GM13976 (cell line): ENCODE results near the gene POLR1C.
"Not testable (repeated sequence)": the region's sequence is repeated elsewhere in the genome, so short reads cannot be mapped to it uniquely, and the experiment has no call there.

ENCODE experiments used
- DNase-seq: peaks from one replicate; pipeline ENCODE4 v3.0.0; 2012; ENCODE audit warnings: low spot score
- CTCF ChIP-seq: IDR thresholded peaks from 2 replicates; pipeline ENCODE4 v1.5.1; 2012; ENCODE audit warnings: borderline replicate concordance, mild to moderate bottlenecking; ENCODE audit not compliant: insufficient read depth; ENCODE audit errors: extremely low read depth, missing control alignments, control extremely low read depth
- in situ Hi-C: fragments of 300-500 bp; cut with MboI; formaldehyde crosslinking; loops from one replicate; pipeline ENCODE4 v1.12.0; 2022; ENCODE audit warnings: low sequenced_read_pairs, mixed read lengths, inconsistent platforms; ENCODE audit not compliant: unreplicated experiment

POLR1C gene

GRCh38 chr6:43495409-43495941 is 21.4 kb upstream of the POLR1C start:
- in situ Hi-C loops: loop anchor here (25.0 kb wide), 1 partner anchor 233 kb away; no protein-coding TSS in a partner anchor
- no peak for DNase-seq
- no peak for TF ChIP-seq CTCF

GRCh38 chr6:43496370-43497128 is 20.3 kb upstream of the POLR1C start:
- peak; percentile 45 for TF ChIP-seq CTCF
- DNase-seq: peak; percentile 68
- in situ Hi-C loops: loop anchor here (25.0 kb wide), 1 partner anchor 234 kb away; no protein-coding TSS in a partner anchor

GRCh38 chr6:43497129-43497396 is 19.8 kb upstream of the POLR1C start:
- in situ Hi-C loops: loop anchor here (25.0 kb wide), 1 partner anchor 235 kb away; no protein-coding TSS in a partner anchor
- TF ChIP-seq CTCF: no peak
- DNase-seq: no peak

- in situ Hi-C loops: loop anchor here (25.0 kb wide), 1 partner anchor 235 kb away; no protein-coding TSS in a partner anchor
- DNase-seq: no peak
- TF ChIP-seq CTCF: no peak
These were observed 19.2 kb upstream of the POLR1C start for GRCh38 chr6:43497689-43498088.

GRCh38 chr6:43498291-43498690 is 18.6 kb upstream of the POLR1C start:
- in situ Hi-C loops: loop anchor here (25.0 kb wide), 1 partner anchor 236 kb away; no protein-coding TSS in a partner anchor
- not testable (repeated sequence) for DNase-seq

- no peak for TF ChIP-seq CTCF
- in situ Hi-C loops: loop anchor here (25.0 kb wide), 1 partner anchor 237 kb away; no protein-coding TSS in a partner anchor
- DNase-seq: no peak
These were observed 17.7 kb upstream of the POLR1C start for GRCh38 chr6:43499028-43499815.

- no peak for TF ChIP-seq CTCF
- in situ Hi-C loops: loop anchor here (10.0 kb wide), 1 partner anchor 106 kb away; no protein-coding TSS in a partner anchor
- DNase-seq: no peak
These were observed 16.0 kb upstream of the POLR1C start for GRCh38 chr6:43500921-43501320.
